Endothelial cell of umbilical vein (primary cell): ENCODE results near the gene MROH7.

Experiments
- CTCF ChIP-seq, 2 donors: IDR thresholded peaks; 1 replicate in 1 of 2; 2 replicates in 1 of 2; pipeline ENCODE4 v1.5.1; 2011; ENCODE audit warnings: low read length in 2 of 2, mild to moderate bottlenecking in 2 of 2, moderate library complexity in 2 of 2, control low read depth in 1 of 2, inconsistent platforms in 1 of 2, low read depth in 1 of 2; ENCODE audit not compliant: insufficient read depth in 1 of 2; ENCODE audit errors: extremely low read depth in 1 of 2
- GATA2 ChIP-seq: IDR thresholded peaks from 2 replicates; pipeline ENCODE4 v1.7.0; 2011; ENCODE audit warnings: low read depth, mild to moderate bottlenecking, moderate library complexity, mixed read lengths, low read length; ENCODE audit not compliant: insufficient read length, insufficient read depth
- JUN ChIP-seq: IDR thresholded peaks from 2 replicates; pipeline ENCODE4 v1.6.1; 2011; ENCODE audit warnings: borderline replicate concordance, low read depth; ENCODE audit not compliant: insufficient read length, insufficient read depth
- POLR2A ChIP-seq: IDR thresholded peaks from 2 replicates; pipeline ENCODE4 v1.6.1; 2012; ENCODE audit warnings: low read depth, mild to moderate bottlenecking, control low read depth, low read length

- no peak for TF ChIP-seq CTCF (IDR thresholded peaks at IDR 0.05; ENCODE audit: extremely low read depth in 1 of 2, insufficient read depth in 1 of 2, low read depth in 1 of 2, low read length in 2 of 2)
- TF ChIP-seq JUN: no peak
- TF ChIP-seq POLR2A: no peak
- TF ChIP-seq GATA2: no peak
Observed at GRCh38 chr1:54724771-54725170, 83.2 kb downstream of the MROH7 start.
